Stimulated activated CD4-positive, alpha-beta T cell treated with anti-CD3 and anti-CD28 coated beads, Interleukin-1b, Interleukin-23, amount 100 ng/mL, for 24 hours (primary cell): ENCODE results near the gene AMBRA1.

ENCODE experiments used
- DNase-seq, 4 experiments: peaks; one replicate each; pipeline ENCODE4 v3.0.0-alpha.2; 2020; ENCODE audit warnings: low read depth in 4 of 4, low spot score in 1 of 4

The AMBRA1 gene

GRCh38 chr11:46514370-46514769 lies 79.5 kb downstream of the AMBRA1 start:
- no peak for DNase-seq

GRCh38 chr11:46513934-46514342 lies 79.9 kb downstream of the AMBRA1 start:
- DNase-seq = no peak

- no peak for DNase-seq
Measured at GRCh38 chr11:46512261-46512881, 81.5 kb downstream of the AMBRA1 start.

- DNase-seq = no peak
Measured at GRCh38 chr11:46511342-46511741, 82.5 kb downstream of the AMBRA1 start.

- no peak for DNase-seq
Measured at GRCh38 chr11:46508360-46508759, 85.5 kb downstream of the AMBRA1 start.

GRCh38 chr11:46506483-46506791 lies 87.4 kb downstream of the AMBRA1 start:
- DNase-seq = no peak

DNA sequence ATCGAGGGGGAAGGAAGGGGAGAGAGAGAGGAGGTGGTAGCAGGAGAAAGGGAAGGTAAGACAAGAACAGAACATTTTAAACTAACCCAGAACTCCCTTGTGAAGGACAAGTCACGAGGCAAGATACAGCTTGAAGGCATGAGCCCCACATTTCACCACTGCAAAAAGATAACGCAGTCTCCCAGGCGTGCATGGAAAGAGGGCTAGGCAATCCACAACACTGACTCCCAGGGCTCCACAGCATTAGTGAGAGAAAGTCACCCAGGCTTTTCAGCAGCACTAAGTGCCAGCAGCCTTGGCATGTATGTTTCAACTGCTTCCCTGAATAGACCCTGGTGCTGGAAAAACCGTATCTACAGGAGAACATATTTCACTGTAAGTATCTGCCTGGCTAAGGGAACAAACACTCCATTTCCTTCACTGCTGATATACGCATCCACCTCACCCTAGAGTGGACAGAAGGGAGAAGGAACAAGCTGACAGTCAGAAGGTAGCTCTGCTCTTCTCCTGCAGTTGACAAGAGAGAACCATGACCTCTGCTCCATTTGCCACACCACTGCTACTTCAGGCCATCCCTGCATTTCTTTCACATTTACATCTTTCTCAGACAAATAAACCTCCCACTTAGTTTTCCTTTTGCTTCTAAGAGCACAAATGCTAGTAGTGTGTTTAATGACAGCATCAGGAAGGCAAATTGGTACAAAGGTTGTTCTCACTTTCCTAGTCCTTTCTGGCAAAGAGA lies 87.9 kb downstream of the AMBRA1 start:
- no peak for DNase-seq

GRCh38 chr11:46504817-46505613 lies 88.8 kb downstream of the AMBRA1 start:
- no peak for DNase-seq

- no peak for DNase-seq
Measured at GRCh38 chr11:46499821-46500220, 94.0 kb downstream of the AMBRA1 start.

- DNase-seq = no peak
Measured at GRCh38 chr11:46498968-46499367, 94.9 kb downstream of the AMBRA1 start.

DNA sequence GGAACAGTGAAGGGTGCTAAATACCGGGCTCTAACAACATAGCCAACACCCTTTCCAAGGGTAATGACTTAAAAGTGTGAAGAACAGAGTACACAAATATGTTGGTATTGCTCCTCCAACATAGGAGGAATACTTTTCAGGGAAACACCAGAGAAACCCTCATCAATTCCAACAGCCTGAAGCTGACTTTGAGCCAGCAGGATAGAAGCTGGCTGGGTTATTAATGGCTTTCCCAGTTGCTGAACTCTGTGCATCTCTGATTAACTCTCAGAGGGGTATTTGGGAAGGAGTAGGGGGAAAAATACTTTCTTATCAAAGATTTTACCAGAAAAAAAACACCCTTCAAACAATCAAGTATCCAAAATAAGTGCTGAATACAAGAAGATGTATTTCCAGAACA lies 95.6 kb downstream of the AMBRA1 start:
- DNase-seq = no peak

DNA sequence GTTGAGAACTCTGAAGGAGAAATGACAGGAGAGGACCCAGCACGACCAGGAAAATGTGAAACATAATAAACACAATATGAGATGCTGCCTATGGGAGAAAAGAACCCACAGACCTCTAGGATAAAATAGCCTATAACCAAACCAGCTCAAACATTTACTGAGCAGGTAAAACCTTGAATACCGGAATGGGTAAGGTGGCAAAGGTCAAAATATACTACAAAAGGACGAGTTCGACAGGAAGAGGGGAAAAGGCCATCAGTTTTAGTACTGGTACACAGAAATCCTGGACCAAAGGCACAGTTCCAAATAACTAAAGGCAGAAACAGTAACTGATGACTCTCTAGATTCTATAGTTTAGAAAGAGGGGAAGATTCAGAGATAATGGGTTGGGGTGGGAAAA lies 96.3 kb downstream of the AMBRA1 start:
- DNase-seq = no peak

- no peak for DNase-seq
Measured at GRCh38 chr11:46493791-46494190, 100.0 kb downstream of the AMBRA1 start.

DNA sequence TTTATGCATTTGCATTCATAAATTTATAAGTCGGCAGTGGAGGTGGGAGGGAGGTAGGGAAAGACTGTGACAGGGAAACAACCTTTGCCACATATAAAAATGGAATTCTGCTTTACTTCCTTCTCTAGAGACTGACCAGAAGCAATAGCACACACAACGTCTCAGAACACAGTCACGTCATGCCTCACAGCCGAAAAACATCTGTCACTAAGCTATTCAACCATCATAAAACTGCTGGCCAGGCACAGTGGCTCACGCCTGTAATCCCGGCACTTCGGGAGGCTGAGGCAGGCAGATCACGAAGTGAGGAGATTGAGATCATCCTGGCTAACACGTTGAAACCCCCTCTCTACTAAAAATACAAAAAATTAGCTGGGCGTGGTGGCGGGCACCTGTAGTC lies 101.3 kb downstream of the AMBRA1 start:
- no peak for DNase-seq

GRCh38 chr11:46491661-46492330 lies 102.0 kb downstream of the AMBRA1 start:
- no peak for DNase-seq

DNA sequence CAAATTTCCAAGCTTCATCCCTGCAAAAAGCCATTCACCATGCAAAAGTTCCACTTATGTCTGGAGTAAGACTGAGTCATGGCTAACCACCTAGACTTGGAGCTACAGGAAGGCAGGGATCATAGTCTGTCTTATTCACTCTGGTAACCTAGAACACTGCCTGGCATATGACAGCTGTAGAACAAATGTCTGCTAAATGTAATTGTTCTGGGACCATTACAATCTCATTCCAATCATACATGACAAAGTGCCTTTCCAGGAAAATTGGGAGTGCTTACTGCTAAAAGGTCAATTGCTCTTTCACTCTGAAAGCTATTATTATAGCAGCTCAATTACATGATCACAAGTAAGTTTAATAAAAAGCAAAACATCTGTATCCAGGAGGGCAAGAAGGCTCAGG lies 103.2 kb downstream of the AMBRA1 start:
- no peak for DNase-seq

DNA sequence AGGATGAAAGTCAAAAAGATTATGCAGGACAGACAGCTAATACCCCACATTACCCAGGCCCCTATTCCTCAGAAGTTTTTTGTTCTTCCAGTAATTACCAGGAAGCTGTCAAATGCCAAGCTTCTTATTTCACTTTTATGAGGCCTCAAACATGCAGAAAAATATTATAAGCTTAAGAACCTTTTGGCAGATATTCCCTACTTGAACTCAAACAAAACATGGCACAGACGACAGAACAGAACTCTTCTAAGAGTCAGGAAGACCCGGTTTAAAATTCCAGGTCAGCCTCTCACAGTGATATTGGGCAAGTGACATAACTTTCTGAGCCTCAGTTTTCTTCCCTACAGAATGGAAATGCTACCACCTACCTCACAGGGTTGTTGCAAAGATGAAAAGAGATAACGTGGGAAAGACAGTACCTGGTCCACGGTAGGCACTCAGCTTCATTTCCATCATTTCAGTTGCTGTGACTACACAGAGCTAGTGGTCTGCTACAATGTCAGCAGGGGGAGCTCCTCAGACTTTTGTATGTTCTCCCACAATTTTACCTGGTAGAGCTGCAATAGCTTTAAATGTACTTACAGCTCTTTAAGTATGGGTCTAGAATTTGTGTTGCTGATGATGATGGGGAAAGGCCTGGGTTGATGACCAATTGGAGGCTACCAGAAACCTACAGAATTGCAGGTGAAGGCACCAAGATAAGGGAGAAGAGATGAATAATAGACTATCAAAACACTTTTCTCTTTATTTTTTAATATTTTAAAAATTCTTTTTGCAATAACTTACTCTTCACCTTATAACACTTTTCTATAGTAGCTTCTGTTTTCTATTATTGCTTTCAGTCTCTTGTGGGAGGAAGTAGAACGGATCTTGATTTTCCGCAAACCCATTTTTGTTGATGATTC lies 103.9 kb downstream of the AMBRA1 start:
- DNase-seq = peak in 1 of 4 experiments; percentile 2

- DNase-seq = no peak
Measured at GRCh38 chr11:46485856-46486443, 107.9 kb downstream of the AMBRA1 start.

- no peak for DNase-seq
Measured at GRCh38 chr11:46484101-46484500, 109.7 kb downstream of the AMBRA1 start.

- DNase-seq = no peak
Measured at GRCh38 chr11:46480909-46481308, 112.9 kb downstream of the AMBRA1 start.
